Skeletal muscle satellite cell (primary cell): ENCODE data around the gene SETD2.
A peak's percentile ranks its signal among the peaks of the same experiment; 100 is the strongest.

Experiments used
- H3K27me3 ChIP-seq: 2 replicates; pipeline ENCODE4 v1.7.0; 2013; ENCODE audit warnings: low read length; ENCODE audit not compliant: control insufficient read depth, insufficient read depth
- H3K36me3 ChIP-seq: 2 replicates; pipeline ENCODE4 v1.7.0; 2013; ENCODE audit warnings: mild to moderate bottlenecking, control low read depth, low read length; ENCODE audit not compliant: insufficient read depth
- H3K4me1 ChIP-seq: 2 replicates; pipeline ENCODE4 v1.7.0; 2013; ENCODE audit warnings: low read length; ENCODE audit not compliant: control insufficient read depth, insufficient read depth
- H3K4me2 ChIP-seq: 2 replicates; pipeline ENCODE4 v1.7.0; 2013; ENCODE audit warnings: mild to moderate bottlenecking, low read length
- H3K4me3 ChIP-seq: 2 replicates; pipeline ENCODE4 v1.7.0; 2013; ENCODE audit warnings: low read length
- H3K9ac ChIP-seq: 2 replicates; pipeline ENCODE4 v1.7.0; 2013; ENCODE audit warnings: mild to moderate bottlenecking, low read depth, low read length, moderate library complexity
- H3K9me3 ChIP-seq: replicated peaks from 2 replicates; pipeline ENCODE4 v1.7.0; 2013; ENCODE audit warnings: mild to moderate bottlenecking, control low read depth, low read length

The SETD2 gene

DNA sequence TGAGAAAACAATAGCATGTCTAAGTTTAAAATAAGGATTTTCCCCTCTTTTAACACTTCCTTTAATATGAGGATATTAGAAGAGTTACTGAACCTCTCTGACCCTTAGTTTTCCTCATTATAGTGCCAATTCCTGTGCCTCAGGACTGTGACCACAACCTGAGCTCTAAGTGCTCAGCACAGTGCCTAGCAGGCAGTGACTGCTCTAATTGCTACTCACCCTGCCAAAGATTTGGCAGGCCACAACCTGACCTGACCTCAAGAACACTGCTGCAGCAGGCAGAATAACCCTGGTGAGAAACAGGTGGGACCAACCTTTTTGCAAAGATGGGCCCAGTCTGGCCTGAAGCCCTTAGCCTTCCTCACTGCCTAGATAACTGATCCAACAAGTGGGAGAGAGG, 148.8 kb downstream of the SETD2 start:
- no peak overlapping the region for H3K9ac ChIP-seq
- no peak overlapping the region for H3K4me3 ChIP-seq
- H3K36me3 ChIP-seq, result peaks cover 31% of the 10 kb centered on the region
- no peaks in the 10 kb centered on the region for H3K9me3 ChIP-seq
- H3K4me1 ChIP-seq, result peaks cover 25% of the 10 kb centered on the region
- H3K27me3 ChIP-seq, result no peaks in the 10 kb centered on the region
- no peak overlapping the region for H3K4me2 ChIP-seq

DNA sequence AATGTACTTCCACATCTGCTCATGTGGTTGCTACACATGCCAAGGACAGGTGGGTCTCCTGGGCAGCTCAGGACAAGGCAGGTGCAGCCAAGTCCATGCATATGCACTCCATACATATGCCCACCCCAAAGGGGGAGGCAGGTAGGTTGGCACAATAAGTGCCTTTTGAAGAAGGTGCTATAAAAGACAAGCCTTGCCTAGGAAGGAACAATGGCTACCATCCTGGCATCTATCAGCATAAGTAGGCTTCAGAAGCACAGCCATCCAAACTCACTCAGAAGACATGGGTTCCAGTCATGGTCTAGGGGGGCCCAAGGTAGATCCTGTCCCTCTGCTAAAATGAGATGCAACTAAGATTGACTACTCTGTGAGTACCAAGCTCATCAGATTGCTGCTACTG, 149.9 kb downstream of the SETD2 start:
- Histone ChIP-seq H3K4me3 (no peak overlapping the region), H3K4me2 (no peak overlapping the region), H3K36me3 (peaks cover 21% of the 10 kb centered on the region), H3K27me3 (no peaks in the 10 kb centered on the region), H3K9me3 (no peaks in the 10 kb centered on the region), H3K4me1 (peaks cover 33% of the 10 kb centered on the region), H3K9ac (no peak overlapping the region)

DNA sequence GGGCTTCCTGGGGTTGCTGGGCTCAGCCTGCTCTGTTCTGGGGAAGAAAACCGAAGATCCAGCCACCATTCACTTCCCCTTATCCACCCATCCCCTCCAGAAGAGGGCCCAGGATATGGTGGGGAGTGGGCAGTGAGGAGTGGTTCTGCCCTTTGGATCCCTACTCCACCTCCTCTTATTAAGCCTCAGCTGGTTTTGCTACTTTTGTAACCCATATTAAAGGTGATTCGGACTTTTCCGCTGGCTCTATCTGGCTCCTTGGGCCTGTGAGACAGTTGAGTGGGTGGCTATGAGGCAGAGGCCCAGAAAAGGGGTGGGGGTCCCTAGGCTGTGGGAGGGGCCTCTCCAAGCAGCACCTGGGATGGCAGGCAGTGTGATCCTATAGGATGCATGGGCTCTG, 150.7 kb downstream of the SETD2 start:
- Histone ChIP-seq H3K4me2 (no peak overlapping the region), H3K4me3 (no peak overlapping the region), H3K9ac (no peak overlapping the region), H3K9me3 (no peaks in the 10 kb centered on the region), H3K4me1 (peaks cover 33% of the 10 kb centered on the region), H3K36me3 (peaks cover 15% of the 10 kb centered on the region), H3K27me3 (no peaks in the 10 kb centered on the region)

DNA sequence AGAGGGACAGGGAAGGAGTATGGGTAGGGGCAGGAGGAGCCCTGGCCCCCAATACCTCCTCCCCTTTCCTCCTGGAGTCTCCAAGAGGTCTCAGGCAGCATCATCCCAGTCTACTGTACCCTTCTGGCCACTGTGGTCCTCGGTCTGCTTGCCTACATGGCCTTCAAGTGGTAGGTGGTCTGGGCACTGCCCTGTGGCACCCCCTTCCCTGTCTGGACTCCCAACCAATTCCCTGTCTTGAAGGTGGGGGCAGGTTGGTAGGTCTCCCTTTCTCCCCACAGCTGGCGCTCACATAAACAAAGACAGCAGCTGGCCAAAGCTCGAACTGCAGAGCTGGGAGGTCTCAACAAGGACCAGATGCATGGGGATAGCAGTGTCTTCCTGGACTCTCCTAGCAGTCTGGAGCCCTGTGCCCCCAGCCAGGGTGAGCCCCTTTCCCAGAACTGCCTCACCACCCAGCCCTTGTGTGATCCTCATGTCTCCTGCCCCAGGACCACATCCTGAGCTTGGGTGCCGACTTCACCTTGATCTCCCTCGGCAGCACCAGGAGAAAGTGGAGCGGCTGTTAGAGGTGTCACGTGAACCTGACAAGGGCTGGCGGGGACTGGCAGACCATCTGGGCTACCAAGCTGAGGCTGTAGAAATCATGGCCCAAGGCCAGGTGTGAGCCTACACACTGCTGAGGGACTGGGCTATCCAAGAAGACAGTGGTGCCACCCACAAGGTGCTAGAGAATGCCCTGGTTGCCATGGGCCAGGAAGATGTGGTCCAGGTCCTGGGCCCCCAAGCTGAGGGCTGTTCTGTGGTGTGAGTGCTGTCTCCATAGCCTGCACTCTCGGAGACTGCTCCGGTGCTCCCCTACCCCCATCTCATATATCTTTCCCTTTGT, 151.3 kb downstream of the SETD2 start:
- no peaks in the 10 kb centered on the region for H3K27me3 ChIP-seq
- H3K36me3 ChIP-seq, result peaks cover 9% of the 10 kb centered on the region
- no peak overlapping the region for H3K4me2 ChIP-seq
- H3K9me3 ChIP-seq, result no peaks in the 10 kb centered on the region
- no peak overlapping the region for H3K4me3 ChIP-seq
- H3K4me1 ChIP-seq, result peaks cover 28% of the 10 kb centered on the region
- no peak overlapping the region for H3K9ac ChIP-seq

DNA sequence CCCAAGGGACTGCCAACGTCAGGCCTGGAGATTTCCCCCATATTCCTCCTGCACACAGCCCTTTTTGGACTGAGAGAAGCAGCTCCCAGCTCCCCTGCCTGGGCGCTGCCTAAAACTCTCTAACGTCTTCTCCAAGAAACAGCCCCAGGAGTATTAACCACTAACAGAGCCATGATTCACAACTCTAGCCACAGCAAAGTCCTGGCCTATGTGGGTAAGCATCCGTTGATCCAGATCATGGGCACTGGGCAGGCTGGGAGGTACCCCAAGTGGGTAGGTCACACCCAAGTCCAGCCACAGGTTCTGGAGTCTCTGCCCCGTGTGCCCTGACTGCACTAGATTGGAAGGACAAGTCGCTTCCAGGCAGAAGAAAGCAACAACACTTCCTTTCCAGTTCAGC, 152.5 kb downstream of the SETD2 start:
- H3K4me2 ChIP-seq, result no peak overlapping the region
- H3K27me3 ChIP-seq, result no peaks in the 10 kb centered on the region
- no peak overlapping the region for H3K4me3 ChIP-seq
- peaks cover 6% of the 10 kb centered on the region for H3K36me3 ChIP-seq
- H3K4me1 ChIP-seq, result peaks cover 16% of the 10 kb centered on the region
- H3K9ac ChIP-seq, result no peak overlapping the region
- H3K9me3 ChIP-seq, result no peaks in the 10 kb centered on the region

DNA sequence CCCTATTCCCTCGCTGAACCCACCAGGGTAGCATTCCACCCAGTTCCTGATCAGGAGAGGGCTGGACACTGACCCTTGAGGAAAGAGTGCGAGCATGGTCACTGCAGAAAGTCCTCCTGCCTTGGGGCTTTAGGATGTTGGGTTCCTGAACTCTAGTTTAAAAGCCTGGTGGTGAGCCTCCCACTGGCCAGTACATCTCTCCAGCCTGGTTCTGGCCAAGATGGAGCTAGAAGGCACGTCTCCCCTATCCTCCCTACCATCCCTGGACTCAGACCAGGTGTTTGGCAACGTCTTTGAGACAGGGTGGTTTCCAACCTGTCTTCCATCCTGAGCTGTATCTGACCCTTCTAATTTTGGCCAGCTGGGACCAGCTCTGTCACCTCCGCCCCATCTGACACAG, 153.0 kb downstream of the SETD2 start:
- no peak overlapping the region for H3K4me2 ChIP-seq
- H3K4me3 ChIP-seq, result no peak overlapping the region
- H3K4me1 ChIP-seq, result peaks cover 11% of the 10 kb centered on the region
- no peaks in the 10 kb centered on the region for H3K9me3 ChIP-seq
- H3K36me3 ChIP-seq, result peaks cover 3% of the 10 kb centered on the region
- no peaks in the 10 kb centered on the region for H3K27me3 ChIP-seq
- H3K9ac ChIP-seq, result no peak overlapping the region

DNA sequence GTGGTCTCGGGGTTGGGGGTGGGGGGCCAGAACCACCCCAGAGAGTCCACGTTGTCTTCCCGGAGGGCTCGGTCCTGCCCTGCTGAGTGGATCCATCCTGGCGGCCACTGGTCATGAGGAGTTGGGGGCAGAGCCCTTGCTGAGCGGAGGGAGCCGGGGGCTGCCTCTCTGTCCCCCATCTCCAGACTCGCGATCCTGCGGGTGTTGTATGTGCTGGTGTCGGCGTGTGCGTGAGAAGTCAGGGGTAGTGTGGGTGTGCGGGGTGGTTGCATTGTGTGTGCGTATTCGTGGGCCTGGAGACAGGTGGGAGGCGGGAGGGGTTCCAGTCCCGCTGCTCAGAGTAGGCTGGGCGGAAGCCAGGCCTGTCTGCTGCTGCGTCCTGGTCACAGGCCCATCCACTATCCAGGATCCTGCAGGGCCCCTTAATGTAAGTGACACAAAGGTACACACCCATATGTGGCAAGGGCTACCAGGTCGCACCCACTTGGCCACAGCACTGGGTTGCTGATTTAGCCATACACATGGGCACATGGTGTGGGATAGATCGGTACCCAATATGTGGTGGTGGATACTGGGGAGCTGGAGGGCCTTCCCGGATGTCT, 153.7 kb downstream of the SETD2 start:
- Histone ChIP-seq H3K9ac (peak overlapping the region; percentile 95), H3K36me3 (peaks cover 3% of the 10 kb centered on the region), H3K4me2 (peak overlapping the region; percentile 99), H3K27me3 (no peaks in the 10 kb centered on the region), H3K4me3 (peak overlapping the region; percentile 74), H3K9me3 (no peaks in the 10 kb centered on the region), H3K4me1 (peaks cover 11% of the 10 kb centered on the region)

GRCh38 chr3:47009225-47010110, 154.4 kb downstream of the SETD2 start:
- peak overlapping the region; percentile 99 for H3K4me2 ChIP-seq
- H3K9ac ChIP-seq, result peak overlapping the region; percentile 95
- H3K9me3 ChIP-seq, result no peaks in the 10 kb centered on the region
- no peaks in the 10 kb centered on the region for H3K27me3 ChIP-seq
- peak overlapping the region; percentile 74 for H3K4me3 ChIP-seq
- peaks cover 3% of the 10 kb centered on the region for H3K36me3 ChIP-seq
- peaks cover 11% of the 10 kb centered on the region for H3K4me1 ChIP-seq

DNA sequence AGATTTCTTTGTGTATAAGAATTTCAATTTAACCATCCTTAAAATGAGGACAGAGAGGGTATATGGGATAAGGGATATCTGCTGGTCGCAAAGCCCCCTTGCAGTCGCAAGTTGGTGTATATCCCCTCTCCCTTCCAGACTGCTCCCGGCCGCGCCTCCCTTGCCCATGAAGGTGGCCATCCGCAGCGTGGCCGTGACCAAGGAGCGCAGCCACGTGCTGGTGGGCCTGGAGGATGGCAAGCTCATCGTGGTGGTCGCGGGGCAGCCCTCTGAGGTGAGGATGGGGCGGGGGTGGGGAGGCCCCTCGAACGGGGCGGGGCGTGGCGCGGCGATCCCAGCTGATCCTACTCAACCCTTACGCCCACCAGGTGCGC, 155.1 kb downstream of the SETD2 start:
- H3K36me3 ChIP-seq, result peaks cover under 1% of the 10 kb centered on the region

GRCh38 chr3:47008234-47008796, 155.6 kb downstream of the SETD2 start:
- Histone ChIP-seq H3K4me1 (peaks cover 11% of the 10 kb centered on the region), H3K4me3 (no peak overlapping the region), H3K9ac (no peak overlapping the region), H3K9me3 (no peaks in the 10 kb centered on the region), H3K36me3 (no peaks in the 10 kb centered on the region), H3K4me2 (no peak overlapping the region), H3K27me3 (no peaks in the 10 kb centered on the region)

More for the DNA sequence above, 155.1 kb downstream of the SETD2 start:
- H3K9ac ChIP-seq, result peak overlapping the region; percentile 95
- peaks cover 11% of the 10 kb centered on the region for H3K4me1 ChIP-seq
- H3K9me3 ChIP-seq, result no peaks in the 10 kb centered on the region
- peak overlapping the region; percentile 74 for H3K4me3 ChIP-seq
- peak overlapping the region; percentile 99 for H3K4me2 ChIP-seq
- H3K27me3 ChIP-seq, result no peaks in the 10 kb centered on the region
